Kidney epithelial cell (primary cell): ENCODE results near the gene PDAP1. TPM values are rescaled to one million over a fixed set of nuclear protein-coding genes. Genes with fewer than 3 reads are reported as not detected.
A peak's percentile ranks its signal among the peaks of the same experiment; 100 is the strongest.
"Not testable (repeated sequence)": the region's sequence is repeated elsewhere in the genome, so short reads cannot be mapped to it uniquely, and the experiment has no call there.

ENCODE experiments used
- DNase-seq: peaks from one replicate; pipeline ENCODE4 v3.0.0-alpha.2; 2010; ENCODE audit warnings: low read depth
- H3K27me3 ChIP-seq: 2 replicates; pipeline ENCODE4 v1.6.0; 2011; ENCODE audit warnings: low read length; ENCODE audit not compliant: control insufficient read depth, insufficient read depth
- H3K36me3 ChIP-seq: 2 replicates; pipeline ENCODE4 v1.5.1; 2011; ENCODE audit warnings: low read length; ENCODE audit not compliant: control insufficient read depth, insufficient read depth
- H3K4me3 ChIP-seq: 2 replicates; pipeline ENCODE4 v1.5.1; 2011; ENCODE audit warnings: low read depth, mild to moderate bottlenecking, control low read depth, low read length
- total RNA-seq: library from RNA; depleted of rRNA; stranded (reverse); fragments of >200 nt; gene quantifications from 2 replicates; pipeline ENCODE4 v1.2.3, GENCODE V29; 2015
- TF ChIP-seq, protein P1 (sequence below): IDR thresholded peaks from 2 replicates; pipeline ENCODE4 v1.5.1; 2011; ENCODE audit warnings: mild to moderate bottlenecking, moderate library complexity, low read length, control low read depth, inconsistent platforms; ENCODE audit not compliant: insufficient read depth, poor library complexity, severe bottlenecking

PDAP1 gene
- total RNA-seq, 1 donor from 2014 or later = 133 TPM

GRCh38 chr7:99381664-99382075, 26.7 kb downstream of the PDAP1 start:
- no peak for DNase-seq
- Histone ChIP-seq H3K27me3 (no peaks in the 10 kb centered on the region), H3K4me3 (no peak overlapping the region), H3K36me3 (no peaks in the 10 kb centered on the region)
- TF ChIP-seq, protein P1, sequence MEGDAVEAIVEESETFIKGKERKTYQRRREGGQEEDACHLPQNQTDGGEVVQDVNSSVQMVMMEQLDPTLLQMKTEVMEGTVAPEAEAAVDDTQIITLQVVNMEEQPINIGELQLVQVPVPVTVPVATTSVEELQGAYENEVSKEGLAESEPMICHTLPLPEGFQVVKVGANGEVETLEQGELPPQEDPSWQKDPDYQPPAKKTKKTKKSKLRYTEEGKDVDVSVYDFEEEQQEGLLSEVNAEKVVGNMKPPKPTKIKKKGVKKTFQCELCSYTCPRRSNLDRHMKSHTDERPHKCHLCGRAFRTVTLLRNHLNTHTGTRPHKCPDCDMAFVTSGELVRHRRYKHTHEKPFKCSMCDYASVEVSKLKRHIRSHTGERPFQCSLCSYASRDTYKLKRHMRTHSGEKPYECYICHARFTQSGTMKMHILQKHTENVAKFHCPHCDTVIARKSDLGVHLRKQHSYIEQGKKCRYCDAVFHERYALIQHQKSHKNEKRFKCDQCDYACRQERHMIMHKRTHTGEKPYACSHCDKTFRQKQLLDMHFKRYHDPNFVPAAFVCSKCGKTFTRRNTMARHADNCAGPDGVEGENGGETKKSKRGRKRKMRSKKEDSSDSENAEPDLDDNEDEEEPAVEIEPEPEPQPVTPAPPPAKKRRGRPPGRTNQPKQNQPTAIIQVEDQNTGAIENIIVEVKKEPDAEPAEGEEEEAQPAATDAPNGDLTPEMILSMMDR = no peak

GRCh38 chr7:99380823-99381663, 27.4 kb downstream of the PDAP1 start:
- Histone ChIP-seq H3K36me3 (no peaks in the 10 kb centered on the region), H3K27me3 (no peaks in the 10 kb centered on the region), H3K4me3 (no peak overlapping the region)
- TF ChIP-seq, protein P1 = no peak
- no peak for DNase-seq

- no peak for DNase-seq
- H3K27me3 ChIP-seq = no peaks in the 10 kb centered on the region
- no peaks in the 10 kb centered on the region for H3K36me3 ChIP-seq
- H3K4me3 ChIP-seq = no peak overlapping the region
- TF ChIP-seq, protein P1 = no peak
Observed at GRCh38 chr7:99380032-99380822, 28.2 kb downstream of the PDAP1 start.

DNA sequence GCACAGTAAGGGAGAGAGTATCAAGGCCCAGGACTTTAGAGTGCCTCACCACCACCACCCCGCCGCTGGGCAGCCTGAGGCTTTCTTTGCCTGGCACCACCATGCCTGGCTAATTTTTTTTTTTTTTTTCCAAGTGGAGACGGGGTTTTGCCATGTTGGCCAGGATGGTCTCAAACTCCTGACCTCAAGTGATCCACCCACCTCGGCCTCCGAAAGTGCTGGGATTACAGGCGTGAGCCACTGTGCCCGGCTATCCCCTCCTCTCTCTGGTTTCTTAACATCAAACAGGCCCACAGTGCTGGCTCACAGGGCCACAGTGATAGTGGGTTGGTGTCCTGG, 28.7 kb downstream of the PDAP1 start:
- not testable (repeated sequence) for H3K4me3 ChIP-seq, H3K36me3 ChIP-seq, DNase-seq, H3K27me3 ChIP-seq

GRCh38 chr7:99379043-99379577, 29.3 kb downstream of the PDAP1 start:
- peak; percentile 48 for DNase-seq
- Histone ChIP-seq H3K27me3 (no peaks in the 10 kb centered on the region), H3K36me3 (no peaks in the 10 kb centered on the region), H3K4me3 (no peak overlapping the region)
- TF ChIP-seq, protein P1 = no peak

- Histone ChIP-seq H3K4me3 (peak overlapping the region; percentile 86), H3K36me3 (no peaks in the 10 kb centered on the region), H3K27me3 (no peaks in the 10 kb centered on the region)
- TF ChIP-seq, protein P1 = no peak
- no peak for DNase-seq
Observed at GRCh38 chr7:99375070-99375807, 33.2 kb downstream of the PDAP1 start.
